IMR-90 (cell line): ENCODE results near the gene ULBP2. TPM values are rescaled to one million over a fixed set of nuclear protein-coding genes. Genes with fewer than 3 reads are reported as not detected.

ENCODE experiments used
- ATAC-seq: fragments of 200-7000 bp; cut with Tn5 transposase; 2 replicates; pipeline ENCODE4 v1.9.1; 2020; ENCODE audit warnings: low read depth, mild to moderate bottlenecking, moderate library complexity
- BruUV-seq: library from RNA; stranded (reverse); fragments of 400-500 nt; replicated peaks from 2 replicates; lab custom pipeline; 2021; lab: Mats Ljungman, UMichigan
- CTCF ChIA-PET: fragments of 300-600 bp; formaldehyde crosslinking; extraction: SDS; loops from one replicate; lab custom pipeline; 2021; ENCODE audit warnings: antibody characterized with exemption; lab: Yijun Ruan, JAX
- POLR2A ChIA-PET: fragments of 300-600 bp; sonication (Branson Sonifier 250); formaldehyde crosslinking; loops from one replicate; lab custom pipeline; 2022; ENCODE audit warnings: antibody characterized with exemption; ENCODE audit not compliant: unreplicated experiment; lab: Charles Lee
- DNase-seq: peaks from one replicate; pipeline ENCODE4 v3.0.0; 2013
- H2AFZ ChIP-seq: replicated peaks from 2 replicates; pipeline ENCODE3; 2013; ENCODE audit warnings: low read length, mild to moderate bottlenecking; ENCODE audit not compliant: poor library complexity
- H2AK5ac ChIP-seq: 2 replicates; pipeline ENCODE4 v1.6.1; 2013; ENCODE audit warnings: low read depth, low read length, inconsistent platforms
- H2AK9ac ChIP-seq: replicated peaks from 2 replicates; pipeline ENCODE3; 2013; ENCODE audit warnings: mild to moderate bottlenecking, low read depth, low read length, moderate library complexity; ENCODE audit not compliant: poor library complexity
- H2BK120ac ChIP-seq: 2 replicates; pipeline ENCODE4 v1.6.1; 2013; ENCODE audit warnings: low read depth, low read length, inconsistent platforms
- H2BK15ac ChIP-seq: 3 replicates; pipeline ENCODE4 v1.6.1; 2013; ENCODE audit warnings: low read depth, low read length, inconsistent platforms
- H2BK20ac ChIP-seq: 2 replicates; pipeline ENCODE4 v1.6.1; 2013; ENCODE audit warnings: low read depth, mild to moderate bottlenecking, inconsistent platforms, low read length, moderate library complexity
- H2BK5ac ChIP-seq: 2 replicates; pipeline ENCODE4 v1.6.1; 2013; ENCODE audit warnings: mild to moderate bottlenecking, low read depth, low read length, inconsistent platforms; ENCODE audit not compliant: poor library complexity, severe bottlenecking
- H3K14ac ChIP-seq: replicated peaks from 2 replicates; pipeline ENCODE4 v1.6.1; 2013; ENCODE audit warnings: low read depth, low read length, inconsistent platforms
- H3K18ac ChIP-seq: 2 replicates; pipeline ENCODE4 v1.6.1; 2013; ENCODE audit warnings: low read depth, low read length, control low read depth
- H3K23ac ChIP-seq: 2 replicates; pipeline ENCODE4 v1.6.1; 2013; ENCODE audit warnings: low read depth, low read length, inconsistent platforms
- H3K27ac ChIP-seq: 2 replicates; pipeline ENCODE4 v1.5.1; 2013; ENCODE audit warnings: mild to moderate bottlenecking, control low read depth, low read length; ENCODE audit not compliant: insufficient read depth
- H3K27me3 ChIP-seq: 2 replicates; pipeline ENCODE4 v1.6.1; 2013; ENCODE audit warnings: low read length; ENCODE audit not compliant: control insufficient read depth, insufficient read depth
- H3K36me3 ChIP-seq: 2 replicates; pipeline ENCODE4 v1.6.1; 2013; ENCODE audit warnings: low read length, mixed read lengths; ENCODE audit not compliant: control insufficient read depth, insufficient read depth
- H3K4ac ChIP-seq: 2 replicates; pipeline ENCODE4 v1.6.1; 2013; ENCODE audit warnings: low read depth, low read length, inconsistent platforms
- H3K4me1 ChIP-seq: 2 replicates; pipeline ENCODE4 v1.6.1; 2013; ENCODE audit warnings: low read length, mixed read lengths; ENCODE audit not compliant: control insufficient read depth, insufficient read depth
- H3K4me2 ChIP-seq: 2 replicates; pipeline ENCODE4 v1.6.1; 2013; ENCODE audit warnings: low read depth, mild to moderate bottlenecking, control low read depth, low read length, moderate library complexity
- H3K4me3 ChIP-seq: 2 replicates; pipeline ENCODE4 v1.5.1; 2013; ENCODE audit warnings: low read depth, mild to moderate bottlenecking, control low read depth, low read length, moderate library complexity; ENCODE audit not compliant: insufficient read depth
- H3K56ac ChIP-seq: 2 replicates; pipeline ENCODE4 v1.6.1; 2013; ENCODE audit warnings: low read length, inconsistent platforms; ENCODE audit not compliant: insufficient read depth; ENCODE audit errors: extremely low read depth
- H3K79me1 ChIP-seq, 2 experiments: 2 replicates each; pipeline ENCODE4 v1.6.1; 2013; ENCODE audit warnings: low read length in 2 of 2, inconsistent platforms in 1 of 2, low read depth in 1 of 2
- H3K9ac ChIP-seq: 2 replicates; pipeline ENCODE4 v1.6.1; 2013; ENCODE audit warnings: low read depth, low read length, control low read depth
- H3K9me1 ChIP-seq: 2 replicates; pipeline ENCODE4 v1.6.1; 2013; ENCODE audit warnings: low read length, inconsistent platforms; ENCODE audit not compliant: insufficient read depth
- H3K9me3 ChIP-seq: 2 replicates; pipeline ENCODE4 v1.6.1; 2013; ENCODE audit warnings: low read length; ENCODE audit not compliant: control insufficient read depth, insufficient read depth
- H4K20me1 ChIP-seq: 2 replicates; pipeline ENCODE4 v1.6.1; 2013; ENCODE audit warnings: low read length, inconsistent platforms; ENCODE audit not compliant: insufficient read depth
- H4K5ac ChIP-seq: 2 replicates; pipeline ENCODE4 v1.6.1; 2013; ENCODE audit warnings: mild to moderate bottlenecking, low read depth, low read length, control low read depth
- H4K8ac ChIP-seq, 2 experiments: 2 replicates each; pipeline ENCODE4 v1.6.1; 2013; ENCODE audit warnings: low read depth in 2 of 2, low read length in 2 of 2, control low read depth in 1 of 2, inconsistent platforms in 1 of 2
- H4K91ac ChIP-seq: 2 replicates; pipeline ENCODE4 v1.6.1; 2013; ENCODE audit warnings: low read depth, low read length, inconsistent platforms; ENCODE audit not compliant: insufficient read depth
- BHLHE40 ChIP-seq: fragments of 150-350 bp; IDR thresholded peaks from 2 replicates; pipeline ENCODE4 v1.6.1; 2016; ENCODE audit warnings: mild to moderate bottlenecking, low read depth, low read length
- CEBPB ChIP-seq: IDR thresholded peaks from 2 replicates; pipeline ENCODE4 v1.6.1; 2012; ENCODE audit warnings: low read depth, low read length, improper control_type of control experiment
- CHD1 ChIP-seq: IDR thresholded peaks from 2 replicates; pipeline ENCODE4 v1.6.1; 2012; ENCODE audit warnings: low read depth, low read length, improper control_type of control experiment
- FOS ChIP-seq: fragments of 150-350 bp; IDR thresholded peaks from 2 replicates; pipeline ENCODE4 v1.6.1; 2016; ENCODE audit warnings: low read depth, low read length
- MAFK ChIP-seq: IDR thresholded peaks from 2 replicates; pipeline ENCODE4 v1.6.1; 2012; ENCODE audit warnings: low read depth, low read length, improper control_type of control experiment
- MAZ ChIP-seq: IDR thresholded peaks from 2 replicates; pipeline ENCODE4 v1.6.1; 2012; ENCODE audit warnings: low read depth, mild to moderate bottlenecking, low read length, improper control_type of control experiment, moderate library complexity, borderline replicate concordance
- MXI1 ChIP-seq: IDR thresholded peaks from 2 replicates; pipeline ENCODE4 v1.6.1; 2012; ENCODE audit warnings: low read depth, mild to moderate bottlenecking, low read length, moderate library complexity, borderline replicate concordance
- NFE2L2 ChIP-seq: fragments of 150-350 bp; IDR thresholded peaks from 2 replicates; pipeline ENCODE4 v1.6.1; 2016; ENCODE audit warnings: low read depth, mild to moderate bottlenecking, low read length
- POLR2A ChIP-seq: IDR thresholded peaks from 2 replicates; pipeline ENCODE4 v1.6.1; 2012; ENCODE audit warnings: mild to moderate bottlenecking, low read depth, low read length
- RAD21 ChIP-seq: IDR thresholded peaks from 2 replicates; pipeline ENCODE4 v1.6.1; 2012; ENCODE audit warnings: low read length, improper control_type of control experiment
- RCOR1 ChIP-seq: IDR thresholded peaks from 2 replicates; pipeline ENCODE4 v1.6.1; 2012; ENCODE audit warnings: mild to moderate bottlenecking, low read length, improper control_type of control experiment; ENCODE audit not compliant: insufficient replicate concordance
- RFX5 ChIP-seq: IDR thresholded peaks from 2 replicates; pipeline ENCODE4 v1.8.0; 2012; ENCODE audit warnings: low read depth, mild to moderate bottlenecking, low read length, moderate library complexity
- SMC3 ChIP-seq: fragments of 150-350 bp; IDR thresholded peaks from 2 replicates; pipeline ENCODE4 v1.6.1; 2016; ENCODE audit warnings: low read depth, mild to moderate bottlenecking, antibody characterized with exemption, low read length, moderate library complexity
- WGBS, 2 experiments: methylation state at CpG; one replicate each; pipeline versions ENCODE4 v1.1.5 to v1.1.7; 2013; ENCODE audit warnings: missing lambda C conversion rate in 2 of 2; ENCODE audit not compliant: insufficient read length in 1 of 2; ENCODE audit errors: extremely low coverage in 2 of 2; 5-methylcytosine and 5-hydroxymethylcytosine counted together
- dilution Hi-C: fragments of 300-500 bp; cut with HindIII; formaldehyde crosslinking; loops from one replicate; pipeline ENCODE4 v1.14.3; 2018; ENCODE audit warnings: low sequenced_read_pairs; ENCODE audit not compliant: unreplicated experiment
- in situ Hi-C: fragments of 300-500 bp; cut with MboI; formaldehyde crosslinking; loops from 3 replicates; pipeline ENCODE4 v1.14.3; 2019; ENCODE audit warnings: low sequenced_read_pairs, inconsistent platforms, mixed read lengths
- intact Hi-C: fragments of 100-400 bp; cut with micrococcal nuclease; formaldehyde crosslinking; loops from 2 replicates; pipeline ENCODE4 v1.10.0; 2022
- polyA plus RNA-seq, 3 experiments: library from polyadenylated mRNA; depleted of rRNA; stranded (reverse); fragments of >200 nt; gene quantifications; 2 replicates each; pipeline ENCODE4 v1.2.3, GENCODE V29; 2012; ENCODE audit warnings: low replicate concordance in 1 of 3
- total RNA-seq: library from RNA; depleted of rRNA; stranded (reverse); fragments of >200 nt; gene quantifications from 2 replicates; pipeline ENCODE4 v1.2.3, GENCODE V29; 2012
- TF ChIP-seq, protein P1 (sequence below): conservative IDR thresholded peaks from 2 replicates; pipeline ENCODE4 v1.5.1; 2012; ENCODE audit warnings: mild to moderate bottlenecking, low read depth, low read length, improper control_type of control experiment
- TF ChIP-seq, protein P2 (sequence below): fragments of 150-350 bp; IDR thresholded peaks from 2 replicates; pipeline ENCODE4 v1.6.1; 2016; ENCODE audit warnings: low read depth, mild to moderate bottlenecking, low read length, moderate library complexity, borderline replicate concordance
- TF ChIP-seq, protein P3 (sequence below): fragments of 150-350 bp; IDR thresholded peaks from 2 replicates; pipeline ENCODE4 v1.6.1; 2017; ENCODE audit warnings: mild to moderate bottlenecking, antibody characterized with exemption, low read length, low read depth

ULBP2 gene
- total and polyA plus RNA-seq, 2 of the 4 experiments (the other 2 are of a cell fraction), result 7.9 to 16.2 TPM

DNA sequence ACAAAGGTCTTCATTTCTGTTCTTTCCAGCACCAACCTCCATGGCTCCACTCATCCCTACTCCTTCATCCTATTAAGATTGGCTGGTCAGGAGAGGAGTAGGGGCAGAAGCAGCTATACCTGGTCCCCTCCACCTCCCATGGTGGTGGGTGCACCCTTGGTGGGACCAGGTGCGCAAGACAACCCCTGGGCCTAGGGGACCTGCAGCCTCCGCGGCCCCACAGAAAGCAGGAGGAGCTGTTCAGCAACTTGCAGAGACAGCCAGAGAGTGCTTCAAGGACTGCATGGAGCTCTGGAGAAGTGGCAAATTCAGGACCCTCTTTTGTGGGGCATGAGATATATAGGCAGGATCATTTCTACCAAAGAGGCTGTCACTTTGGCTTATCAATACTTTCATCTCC lies 9.8 kb downstream of the ULBP2 start:
- no peak overlapping the region for H4K5ac ChIP-seq
- H4K8ac ChIP-seq, result no peak overlapping the region
- ChIA-PET CTCF (no interaction called here), POLR2A (no interaction called here)
- no peak overlapping the region for H3K9ac ChIP-seq
- no peak overlapping the region for H2BK15ac ChIP-seq
- H3K79me1 ChIP-seq, result no peaks in the 10 kb centered on the region
- H3K18ac ChIP-seq, result no peak overlapping the region
- in situ Hi-C loops (no loop called here), dilution Hi-C loops (no loop called here), intact Hi-C loops (no loop called here)
- no peak for DNase-seq
- H3K36me3 ChIP-seq, result no peaks in the 10 kb centered on the region
- no peak overlapping the region for H3K4me3 ChIP-seq
- no peak overlapping the region for H2BK20ac ChIP-seq
- no peak overlapping the region for H2AFZ ChIP-seq
- no peak overlapping the region for H3K23ac ChIP-seq
- no peak overlapping the region for H4K91ac ChIP-seq
- H2BK120ac ChIP-seq, result no peak overlapping the region
- no peak overlapping the region for H2AK5ac ChIP-seq
- no peaks in the 10 kb centered on the region for H3K9me3 ChIP-seq
- H3K27me3 ChIP-seq, result peaks cover 47% of the 10 kb centered on the region
- H3K4ac ChIP-seq, result no peak overlapping the region
- no peak overlapping the region for H3K4me2 ChIP-seq
- H4K20me1 ChIP-seq, result no peaks in the 10 kb centered on the region
- no peak for ATAC-seq
- H3K27ac ChIP-seq, result no peak overlapping the region
- H3K9me1 ChIP-seq, result no peaks in the 10 kb centered on the region
- no peak overlapping the region for H2AK9ac ChIP-seq
- no peaks in the 10 kb centered on the region for H3K4me1 ChIP-seq
- no peak overlapping the region for H2BK5ac ChIP-seq
- WGBS, 2 experiments, result no CpG with 5 or more reads among the region's 3 CpGs
- H3K14ac ChIP-seq, result no peak overlapping the region
- TF ChIP-seq MXI1 (no peak), NFE2L2 (no peak), POLR2A (no peak), RAD21 (no peak), CEBPB (no peak), MAZ (no peak), FOS (no peak), CHD1 (no peak), BHLHE40 (no peak), RFX5 (no peak), SMC3 (no peak), RCOR1 (no peak), MAFK (no peak)
- TF ChIP-seq, protein P1, sequence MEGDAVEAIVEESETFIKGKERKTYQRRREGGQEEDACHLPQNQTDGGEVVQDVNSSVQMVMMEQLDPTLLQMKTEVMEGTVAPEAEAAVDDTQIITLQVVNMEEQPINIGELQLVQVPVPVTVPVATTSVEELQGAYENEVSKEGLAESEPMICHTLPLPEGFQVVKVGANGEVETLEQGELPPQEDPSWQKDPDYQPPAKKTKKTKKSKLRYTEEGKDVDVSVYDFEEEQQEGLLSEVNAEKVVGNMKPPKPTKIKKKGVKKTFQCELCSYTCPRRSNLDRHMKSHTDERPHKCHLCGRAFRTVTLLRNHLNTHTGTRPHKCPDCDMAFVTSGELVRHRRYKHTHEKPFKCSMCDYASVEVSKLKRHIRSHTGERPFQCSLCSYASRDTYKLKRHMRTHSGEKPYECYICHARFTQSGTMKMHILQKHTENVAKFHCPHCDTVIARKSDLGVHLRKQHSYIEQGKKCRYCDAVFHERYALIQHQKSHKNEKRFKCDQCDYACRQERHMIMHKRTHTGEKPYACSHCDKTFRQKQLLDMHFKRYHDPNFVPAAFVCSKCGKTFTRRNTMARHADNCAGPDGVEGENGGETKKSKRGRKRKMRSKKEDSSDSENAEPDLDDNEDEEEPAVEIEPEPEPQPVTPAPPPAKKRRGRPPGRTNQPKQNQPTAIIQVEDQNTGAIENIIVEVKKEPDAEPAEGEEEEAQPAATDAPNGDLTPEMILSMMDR, result no peak
- TF ChIP-seq, protein P2, sequence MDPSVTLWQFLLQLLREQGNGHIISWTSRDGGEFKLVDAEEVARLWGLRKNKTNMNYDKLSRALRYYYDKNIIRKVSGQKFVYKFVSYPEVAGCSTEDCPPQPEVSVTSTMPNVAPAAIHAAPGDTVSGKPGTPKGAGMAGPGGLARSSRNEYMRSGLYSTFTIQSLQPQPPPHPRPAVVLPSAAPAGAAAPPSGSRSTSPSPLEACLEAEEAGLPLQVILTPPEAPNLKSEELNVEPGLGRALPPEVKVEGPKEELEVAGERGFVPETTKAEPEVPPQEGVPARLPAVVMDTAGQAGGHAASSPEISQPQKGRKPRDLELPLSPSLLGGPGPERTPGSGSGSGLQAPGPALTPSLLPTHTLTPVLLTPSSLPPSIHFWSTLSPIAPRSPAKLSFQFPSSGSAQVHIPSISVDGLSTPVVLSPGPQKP, result no peak
- TF ChIP-seq, protein P3, sequence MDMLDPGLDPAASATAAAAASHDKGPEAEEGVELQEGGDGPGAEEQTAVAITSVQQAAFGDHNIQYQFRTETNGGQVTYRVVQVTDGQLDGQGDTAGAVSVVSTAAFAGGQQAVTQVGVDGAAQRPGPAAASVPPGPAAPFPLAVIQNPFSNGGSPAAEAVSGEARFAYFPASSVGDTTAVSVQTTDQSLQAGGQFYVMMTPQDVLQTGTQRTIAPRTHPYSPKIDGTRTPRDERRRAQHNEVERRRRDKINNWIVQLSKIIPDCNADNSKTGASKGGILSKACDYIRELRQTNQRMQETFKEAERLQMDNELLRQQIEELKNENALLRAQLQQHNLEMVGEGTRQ, result no peak
- no peak overlapping the region for H3K56ac ChIP-seq
- no TSS peak for BruUV-seq
